ENCODE measurements around the gene SMDT1. TPM values are rescaled to one million over a fixed set of nuclear protein-coding genes. Genes with fewer than 3 reads are reported as not detected.

Gene SMDT1
- total and polyA plus RNA-seq, 8 donors, result 2.9 to 232 (median 18.3) TPM

- intact Hi-C loops (cut with DNase I; ENCODE audit: low total_unique reads), result no loop called here
- 80 to 94% (median 82%) methylated on average over 16 to 21 of the region's 21 CpGs for WGBS, 5 donors
- peaks cover 41 to 72% (median 61%) of the 10 kb centered on the region in 4 donors for H3K4me1 ChIP-seq
- DNase-seq, result no peak
- no peaks in the 10 kb centered on the region for H3K27me3 ChIP-seq
- H3K4me3 ChIP-seq, result no peak overlapping the region
- H3K9me3 ChIP-seq, result no peaks in the 10 kb centered on the region
- H3K27ac ChIP-seq, result peak overlapping the region; percentile 90 to 99 (median 99)
- TF ChIP-seq EP300 (IDR thresholded peaks at IDR 0.05) (no peak), POLR2AphosphoS5 (IDR thresholded peaks at IDR 0.05) (no peak), POLR2A (IDR thresholded peaks at IDR 0.05) (no peak)
- TF ChIP-seq, protein P1, sequence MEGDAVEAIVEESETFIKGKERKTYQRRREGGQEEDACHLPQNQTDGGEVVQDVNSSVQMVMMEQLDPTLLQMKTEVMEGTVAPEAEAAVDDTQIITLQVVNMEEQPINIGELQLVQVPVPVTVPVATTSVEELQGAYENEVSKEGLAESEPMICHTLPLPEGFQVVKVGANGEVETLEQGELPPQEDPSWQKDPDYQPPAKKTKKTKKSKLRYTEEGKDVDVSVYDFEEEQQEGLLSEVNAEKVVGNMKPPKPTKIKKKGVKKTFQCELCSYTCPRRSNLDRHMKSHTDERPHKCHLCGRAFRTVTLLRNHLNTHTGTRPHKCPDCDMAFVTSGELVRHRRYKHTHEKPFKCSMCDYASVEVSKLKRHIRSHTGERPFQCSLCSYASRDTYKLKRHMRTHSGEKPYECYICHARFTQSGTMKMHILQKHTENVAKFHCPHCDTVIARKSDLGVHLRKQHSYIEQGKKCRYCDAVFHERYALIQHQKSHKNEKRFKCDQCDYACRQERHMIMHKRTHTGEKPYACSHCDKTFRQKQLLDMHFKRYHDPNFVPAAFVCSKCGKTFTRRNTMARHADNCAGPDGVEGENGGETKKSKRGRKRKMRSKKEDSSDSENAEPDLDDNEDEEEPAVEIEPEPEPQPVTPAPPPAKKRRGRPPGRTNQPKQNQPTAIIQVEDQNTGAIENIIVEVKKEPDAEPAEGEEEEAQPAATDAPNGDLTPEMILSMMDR (IDR thresholded peaks at IDR 0.05), result no peak
- H3K36me3 ChIP-seq, result peaks cover 10 to 30% (median 29%) of the 10 kb centered on the region in 4 donors
Measured at GRCh38 chr22:42077486-42078125, 1.9 kb upstream of the SMDT1 start.

DNA sequence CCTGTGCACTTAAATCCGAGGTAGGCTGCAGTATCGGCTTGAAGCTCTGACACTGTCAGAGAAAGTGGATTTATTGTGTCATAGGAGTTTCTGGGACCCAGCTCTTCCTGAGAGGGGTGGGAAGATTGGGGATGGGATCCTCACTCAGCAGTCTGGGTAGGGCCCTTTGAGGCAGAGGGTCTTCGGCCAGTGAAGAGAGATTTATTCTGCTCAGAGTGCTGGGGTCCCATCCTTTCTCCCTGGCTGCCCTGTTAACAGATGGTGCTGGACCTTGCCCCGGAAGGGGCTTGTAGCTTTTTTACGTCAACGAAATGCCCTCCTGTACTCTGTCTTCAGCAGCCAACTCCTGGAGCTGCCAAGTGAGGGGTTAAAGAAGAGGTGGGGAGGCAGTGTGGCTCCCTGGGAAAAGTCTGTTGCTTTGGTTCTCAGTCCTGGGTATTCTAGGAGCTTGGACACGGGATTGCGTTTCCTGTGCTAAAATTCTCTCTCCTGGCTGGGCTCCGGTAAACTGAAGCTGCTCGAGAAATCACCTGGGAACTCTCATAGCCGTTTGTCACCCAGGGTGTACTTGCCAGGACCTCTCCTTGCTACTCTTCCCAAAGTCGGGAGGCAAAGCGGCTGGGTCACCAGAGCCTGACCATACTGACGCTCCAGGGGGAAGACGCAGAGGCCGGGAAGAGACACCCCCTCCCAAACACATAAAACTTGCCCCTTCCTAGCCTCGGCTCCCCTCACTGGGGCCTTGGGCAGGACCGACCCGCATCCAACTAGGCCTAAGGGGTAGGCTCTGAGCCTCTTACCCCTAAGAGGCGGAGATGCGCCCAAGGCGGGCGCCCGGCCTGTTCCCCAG, 806 bp upstream of the SMDT1 start:
- no peak for DNase-seq
- Histone ChIP-seq H3K4me3 (peak overlapping the region; percentile 58 to 64 (median 61)), H3K27me3 (no peaks in the 10 kb centered on the region), H3K4me1 (peaks cover 38 to 77% (median 58%) of the 10 kb centered on the region in 4 donors), H3K27ac (peak overlapping the region; percentile 90 to 99 (median 99)), H3K36me3 (peaks cover 19 to 41% (median 40%) of the 10 kb centered on the region in 4 donors), H3K9me3 (no peaks in the 10 kb centered on the region)
- intact Hi-C loops (cut with DNase I; ENCODE audit: low total_unique reads), result no loop called here
- 19 to 34% (median 22%) methylated on average over 19 to 24 of the region's 24 CpGs for WGBS, 5 donors
- TF ChIP-seq EP300 (IDR thresholded peaks at IDR 0.05) (no peak), POLR2AphosphoS5 (IDR thresholded peaks at IDR 0.05) (no peak), POLR2A (IDR thresholded peaks at IDR 0.05) (no peak)
- TF ChIP-seq, protein P1 (IDR thresholded peaks at IDR 0.05), result no peak

DNA sequence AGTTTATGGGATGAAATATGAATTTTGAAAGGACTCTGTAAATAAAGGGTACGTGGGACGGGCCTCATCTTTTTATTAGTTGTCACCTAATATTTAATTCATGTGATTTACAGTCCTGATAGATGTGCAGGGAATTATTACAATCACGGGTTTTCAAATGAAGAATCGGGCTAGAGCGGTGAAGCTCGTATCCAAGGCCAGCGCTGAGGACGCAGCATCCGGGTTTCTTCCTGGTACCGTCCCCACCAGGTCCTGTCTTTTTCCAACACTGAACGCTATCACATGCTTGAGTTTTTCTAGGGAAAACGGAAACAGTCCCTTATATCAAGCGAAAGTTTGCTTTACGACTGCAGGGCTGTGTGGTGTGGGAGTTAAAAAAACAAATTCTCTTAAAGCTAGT, 787 bp downstream of the SMDT1 start:
- WGBS, 5 donors, result 0 to 2% (median 1%) methylated on average over 14 of the region's 14 CpGs
- intact Hi-C loops (cut with DNase I; ENCODE audit: low total_unique reads), result no loop called here
- H3K9me3 ChIP-seq, result no peaks in the 10 kb centered on the region

GRCh38 chr22:42083119-42083518, 3.6 kb downstream of the SMDT1 start:
- Histone ChIP-seq H3K36me3 (peaks cover 36 to 57% (median 55%) of the 10 kb centered on the region in 4 donors), H3K4me1 (peaks cover 22 to 69% (median 35%) of the 10 kb centered on the region in 4 donors), H3K27me3 (no peaks in the 10 kb centered on the region)

More for the DNA sequence above, 787 bp downstream of the SMDT1 start:
- Histone ChIP-seq H3K36me3 (peaks cover 29 to 57% (median 55%) of the 10 kb centered on the region in 4 donors), H3K4me1 (peaks cover 28 to 68% (median 45%) of the 10 kb centered on the region in 4 donors), H3K4me3 (peak overlapping the region; percentile 58 to 64 (median 61)), H3K27ac (peak overlapping the region; percentile 90 to 99 (median 99)), H3K27me3 (no peaks in the 10 kb centered on the region)
- DNase-seq, result peak; percentile 55 to 80
- no peak for TF ChIP-seq EP300 (IDR thresholded peaks at IDR 0.05)
- TF ChIP-seq POLR2AphosphoS5 (IDR thresholded peaks at IDR 0.05), result no peak
- TF ChIP-seq, protein P1 (IDR thresholded peaks at IDR 0.05), result no peak
- no peak for TF ChIP-seq POLR2A (IDR thresholded peaks at IDR 0.05)

More at GRCh38 chr22:42083119-42083518, 3.6 kb downstream of the SMDT1 start:
- no peak for TF ChIP-seq POLR2A (IDR thresholded peaks at IDR 0.05)
- no peak for TF ChIP-seq POLR2AphosphoS5 (IDR thresholded peaks at IDR 0.05)
- Histone ChIP-seq H3K9me3 (no peaks in the 10 kb centered on the region), H3K27ac (no peak overlapping the region), H3K4me3 (no peak overlapping the region)
- WGBS, 5 donors, result 90 to 93% (median 92%) methylated on average over 4 of the region's 4 CpGs
- no peak for DNase-seq
- intact Hi-C loops (cut with DNase I; ENCODE audit: low total_unique reads), result no loop called here
